ENCODE measurements around the gene NKX6-2.

NKX6-2 gene

DNA sequence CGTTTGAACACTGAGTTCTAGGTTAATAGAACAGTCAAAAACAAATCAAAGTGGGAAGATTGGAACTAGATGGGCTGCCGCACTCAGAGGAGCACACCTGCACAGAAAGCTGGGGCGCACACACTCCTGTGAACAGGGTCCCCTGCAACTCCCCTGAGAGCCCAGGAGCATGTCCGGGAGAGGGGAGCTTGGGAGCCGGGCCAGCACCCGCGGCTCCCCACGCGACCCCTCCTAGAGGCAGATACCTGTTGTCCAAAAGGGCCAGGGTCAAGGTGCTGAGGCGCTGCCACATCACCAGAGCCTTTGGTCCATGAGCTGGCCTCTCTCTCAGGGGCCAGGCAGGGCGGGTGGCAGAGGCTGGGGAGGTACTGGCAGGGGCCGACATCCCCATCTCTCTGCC is 5.6 kb downstream of the NKX6-2 start (continued):
- TF ChIP-seq, protein P1, sequence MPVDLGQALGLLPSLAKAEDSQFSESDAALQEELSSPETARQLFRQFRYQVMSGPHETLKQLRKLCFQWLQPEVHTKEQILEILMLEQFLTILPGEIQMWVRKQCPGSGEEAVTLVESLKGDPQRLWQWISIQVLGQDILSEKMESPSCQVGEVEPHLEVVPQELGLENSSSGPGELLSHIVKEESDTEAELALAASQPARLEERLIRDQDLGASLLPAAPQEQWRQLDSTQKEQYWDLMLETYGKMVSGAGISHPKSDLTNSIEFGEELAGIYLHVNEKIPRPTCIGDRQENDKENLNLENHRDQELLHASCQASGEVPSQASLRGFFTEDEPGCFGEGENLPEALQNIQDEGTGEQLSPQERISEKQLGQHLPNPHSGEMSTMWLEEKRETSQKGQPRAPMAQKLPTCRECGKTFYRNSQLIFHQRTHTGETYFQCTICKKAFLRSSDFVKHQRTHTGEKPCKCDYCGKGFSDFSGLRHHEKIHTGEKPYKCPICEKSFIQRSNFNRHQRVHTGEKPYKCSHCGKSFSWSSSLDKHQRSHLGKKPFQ (tag by site-specific recombination; IDR thresholded peaks at IDR 0.05), result no peak
- TF ChIP-seq ZNF174 (tag by site-specific recombination; IDR thresholded peaks at IDR 0.05), result no peak

DNA sequence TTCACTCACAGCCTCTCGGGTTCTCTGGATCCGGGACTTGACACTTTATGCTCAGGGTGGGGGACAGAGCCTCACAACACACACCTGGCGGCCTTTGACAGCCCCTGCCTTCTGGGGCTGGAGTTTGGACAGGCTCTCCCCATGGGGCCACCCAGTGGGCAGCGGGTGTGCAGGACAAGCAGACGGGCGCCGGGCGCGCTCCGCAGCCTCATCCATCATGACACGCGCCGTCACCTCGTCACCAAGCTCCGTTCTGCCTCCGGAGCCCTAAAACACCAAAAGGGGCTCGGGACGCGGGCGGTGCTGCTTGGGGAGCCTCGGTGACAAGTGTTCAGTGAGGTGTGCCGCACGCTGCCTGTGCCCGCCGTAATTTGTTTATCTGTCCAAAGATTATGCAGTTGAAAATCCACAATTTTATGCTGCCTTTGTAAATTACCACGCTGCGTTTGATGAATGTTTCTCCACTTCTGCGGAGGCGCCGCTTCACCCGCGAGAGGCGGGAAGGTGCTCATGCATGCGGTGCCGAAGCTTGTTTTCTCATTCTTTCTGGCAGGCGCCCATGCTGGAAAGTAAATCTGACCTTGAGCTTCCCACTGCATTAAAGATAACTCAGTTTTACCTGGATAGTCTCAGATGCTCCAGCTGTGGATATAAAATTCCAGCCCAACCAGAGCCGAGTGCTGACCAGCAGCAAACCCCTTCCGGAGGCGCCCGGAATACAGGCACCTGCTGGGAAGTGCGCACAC is 6.2 kb downstream of the NKX6-2 start:
- TF ChIP-seq, protein P2, sequence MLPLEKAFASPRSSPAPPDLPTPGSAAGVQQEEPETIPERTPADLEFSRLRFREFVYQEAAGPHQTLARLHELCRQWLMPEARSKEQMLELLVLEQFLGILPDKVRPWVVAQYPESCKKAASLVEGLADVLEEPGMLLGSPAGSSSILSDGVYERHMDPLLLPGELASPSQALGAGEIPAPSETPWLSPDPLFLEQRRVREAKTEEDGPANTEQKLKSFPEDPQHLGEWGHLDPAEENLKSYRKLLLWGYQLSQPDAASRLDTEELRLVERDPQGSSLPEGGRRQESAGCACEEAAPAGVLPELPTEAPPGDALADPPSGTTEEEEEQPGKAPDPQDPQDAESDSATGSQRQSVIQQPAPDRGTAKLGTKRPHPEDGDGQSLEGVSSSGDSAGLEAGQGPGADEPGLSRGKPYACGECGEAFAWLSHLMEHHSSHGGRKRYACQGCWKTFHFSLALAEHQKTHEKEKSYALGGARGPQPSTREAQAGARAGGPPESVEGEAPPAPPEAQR (tag by site-specific recombination; IDR thresholded peaks at IDR 0.05), result no peak
- TF ChIP-seq OSR2 (tag by site-specific recombination; IDR thresholded peaks at IDR 0.05) (no peak), ZBTB1 (tag by site-specific recombination; IDR thresholded peaks at IDR 0.05) (no peak), ZEB2 (tag by site-specific recombination; IDR thresholded peaks at IDR 0.05) (no peak), ZNF157 (tag by site-specific recombination; IDR thresholded peaks at IDR 0.05) (no peak), ZNF426 (tag by site-specific recombination; IDR thresholded peaks at IDR 0.05) (no peak)
- TF ChIP-seq, protein P3, sequence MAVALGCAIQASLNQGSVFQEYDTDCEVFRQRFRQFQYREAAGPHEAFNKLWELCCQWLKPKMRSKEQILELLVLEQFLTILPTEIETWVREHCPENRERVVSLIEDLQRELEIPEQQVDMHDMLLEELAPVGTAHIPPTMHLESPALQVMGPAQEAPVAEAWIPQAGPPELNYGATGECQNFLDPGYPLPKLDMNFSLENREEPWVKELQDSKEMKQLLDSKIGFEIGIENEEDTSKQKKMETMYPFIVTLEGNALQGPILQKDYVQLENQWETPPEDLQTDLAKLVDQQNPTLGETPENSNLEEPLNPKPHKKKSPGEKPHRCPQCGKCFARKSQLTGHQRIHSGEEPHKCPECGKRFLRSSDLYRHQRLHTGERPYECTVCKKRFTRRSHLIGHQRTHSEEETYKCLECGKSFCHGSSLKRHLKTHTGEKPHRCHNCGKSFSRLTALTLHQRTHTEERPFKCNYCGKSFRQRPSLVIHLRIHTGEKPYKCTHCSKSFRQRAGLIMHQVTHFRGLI (tag by site-specific recombination; IDR thresholded peaks at IDR 0.05), result no peak
- TF ChIP-seq, protein P4, sequence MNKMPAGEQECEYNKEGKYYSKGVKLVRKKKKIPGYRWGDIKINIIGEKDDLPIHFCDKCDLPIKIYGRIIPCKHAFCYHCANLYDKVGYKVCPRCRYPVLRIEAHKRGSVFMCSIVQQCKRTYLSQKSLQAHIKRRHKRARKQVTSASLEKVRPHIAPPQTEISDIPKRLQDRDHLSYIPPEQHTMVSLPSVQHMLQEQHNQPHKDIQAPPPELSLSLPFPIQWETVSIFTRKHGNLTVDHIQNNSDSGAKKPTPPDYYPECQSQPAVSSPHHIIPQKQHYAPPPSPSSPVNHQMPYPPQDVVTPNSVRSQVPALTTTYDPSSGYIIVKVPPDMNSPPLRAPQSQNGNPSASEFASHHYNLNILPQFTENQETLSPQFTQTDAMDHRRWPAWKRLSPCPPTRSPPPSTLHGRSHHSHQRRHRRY (tag by site-specific recombination; IDR thresholded peaks at IDR 0.05), result no peak
- CTCF ChIA-PET, result no interaction called here
- POLR2A ChIA-PET, result no interaction called here
- Histone ChIP-seq H3K9me3 (ENCODE audit: control insufficient read depth, insufficient read depth, low read depth, low read length) (no peaks in the 10 kb centered on the region), H3K27ac (ENCODE audit: extremely low read depth, low read depth, low read length) (no peak overlapping the region), H3K4me1 (ENCODE audit: control insufficient read depth, insufficient read depth, low read length) (no peaks in the 10 kb centered on the region), H3K4me3 (ENCODE audit: low read depth, low read length) (no peak overlapping the region), H3K36me3 (ENCODE audit: control insufficient read depth in 2 of 2, insufficient read depth in 1 of 2, low read length in 2 of 2) (no peaks in the 10 kb centered on the region)

DNA sequence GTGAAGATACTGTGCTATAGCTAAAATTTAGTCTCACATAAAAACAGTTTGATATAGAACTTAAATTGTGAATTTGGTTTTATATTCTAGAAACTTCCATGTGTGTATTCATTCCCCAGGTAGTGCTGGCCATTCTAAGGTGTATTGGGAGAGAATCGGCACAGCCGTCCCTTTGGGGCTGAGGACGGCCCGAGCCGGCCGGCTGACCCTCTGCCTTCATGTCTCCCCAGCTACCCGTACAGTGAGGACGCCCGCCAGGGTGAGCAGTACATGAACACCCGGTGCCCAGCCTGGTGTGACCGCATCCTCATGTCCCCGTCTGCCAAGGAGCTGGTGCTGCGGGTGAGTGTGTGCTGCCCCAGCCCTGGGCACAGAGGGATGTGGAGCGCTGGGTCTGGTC is 8.5 kb downstream of the NKX6-2 start:
- H3K4me3 ChIP-seq (ENCODE audit: low read depth, low read length), result no peak overlapping the region
- no peaks in the 10 kb centered on the region for H3K4me1 ChIP-seq (ENCODE audit: control insufficient read depth, insufficient read depth, low read length)
- H3K36me3 ChIP-seq (ENCODE audit: control insufficient read depth in 2 of 2, insufficient read depth in 1 of 2, low read length in 2 of 2), result no peaks in the 10 kb centered on the region
- no peak for TF ChIP-seq ZSCAN30 (tag by site-specific recombination; IDR thresholded peaks at IDR 0.05)
- no peak for TF ChIP-seq ZNF221 (tag by site-specific recombination; IDR thresholded peaks at IDR 0.05; ENCODE audit: borderline replicate concordance)
- TF ChIP-seq, protein P5, sequence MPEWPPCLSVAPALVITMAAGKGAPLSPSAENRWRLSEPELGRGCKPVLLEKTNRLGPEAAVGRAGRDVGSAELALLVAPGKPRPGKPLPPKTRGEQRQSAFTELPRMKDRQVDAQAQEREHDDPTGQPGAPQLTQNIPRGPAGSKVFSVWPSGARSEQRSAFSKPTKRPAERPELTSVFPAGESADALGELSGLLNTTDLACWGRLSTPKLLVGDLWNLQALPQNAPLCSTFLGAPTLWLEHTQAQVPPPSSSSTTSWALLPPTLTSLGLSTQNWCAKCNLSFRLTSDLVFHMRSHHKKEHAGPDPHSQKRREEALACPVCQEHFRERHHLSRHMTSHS (tag by site-specific recombination; IDR thresholded peaks at IDR 0.05), result no peak
- TF ChIP-seq TRIM28 (IDR thresholded peaks at IDR 0.05; ENCODE audit: borderline replicate concordance, low read length), result no peak
- TF ChIP-seq ZBTB17 (tag by site-specific recombination; IDR thresholded peaks at IDR 0.05), result no peak
- TF ChIP-seq ZNF560 (tag by site-specific recombination; IDR thresholded peaks at IDR 0.05; ENCODE audit: borderline replicate concordance), result no peak
- no peak for TF ChIP-seq ZNF777 (tag by site-specific recombination; IDR thresholded peaks at IDR 0.05; ENCODE audit: borderline replicate concordance)
- TF ChIP-seq ZNF571 (tag by site-specific recombination; IDR thresholded peaks at IDR 0.05), result no peak
- TF ChIP-seq ZNF48 (tag by site-specific recombination; IDR thresholded peaks at IDR 0.05), result no peak
- TF ChIP-seq ZNF514 (tag by site-specific recombination; IDR thresholded peaks at IDR 0.05), result no peak
- TF ChIP-seq ZBTB1 (tag by site-specific recombination; IDR thresholded peaks at IDR 0.05), result no peak
- TF ChIP-seq ZNF202 (tag by site-specific recombination; IDR thresholded peaks at IDR 0.05; ENCODE audit: borderline replicate concordance), result no peak
- TF ChIP-seq ZNF138 (tag by site-specific recombination; IDR thresholded peaks at IDR 0.05; ENCODE audit: borderline replicate concordance), result no peak
- no peak for TF ChIP-seq ZFP37 (tag by site-specific recombination; IDR thresholded peaks at IDR 0.05)
- no peak for TF ChIP-seq ZNF426 (tag by site-specific recombination; IDR thresholded peaks at IDR 0.05)
- TF ChIP-seq ZNF354C (tag by site-specific recombination; IDR thresholded peaks at IDR 0.05; ENCODE audit: borderline replicate concordance, low read depth), result no peak
- no peaks in the 10 kb centered on the region for H3K9me3 ChIP-seq (ENCODE audit: control insufficient read depth, insufficient read depth, low read depth, low read length)
- ChIA-PET CTCF (no interaction called here), POLR2A (no interaction called here)
- H3K27ac ChIP-seq (ENCODE audit: extremely low read depth, low read depth, low read length), result no peak overlapping the region

Measured in HEK293 (cell line).